OCI-LY7 (cell line): Measurements from ENCODE around the gene YY2. TPM values are rescaled to one million over a fixed set of nuclear protein-coding genes. Genes with fewer than 3 reads are reported as not detected.
"Not testable (repeated sequence)": the region's sequence is repeated elsewhere in the genome, so short reads cannot be mapped to it uniquely, and the experiment has no call there.

Source experiments
- BruUV-seq: library from RNA; stranded (reverse); fragments of 400-500 nt; replicated peaks from 2 replicates; lab custom pipeline; 2021; lab: Mats Ljungman, UMichigan
- CTCF ChIA-PET: fragments of 300-600 bp; sonication (Branson Sonifier 250); formaldehyde crosslinking; loops from one replicate; lab custom pipeline; 2022; ENCODE audit warnings: antibody characterized with exemption; ENCODE audit not compliant: unreplicated experiment; lab: Charles Lee
- POLR2A ChIA-PET: fragments of 300-600 bp; sonication (Branson Sonifier 250); formaldehyde crosslinking; loops from one replicate; lab custom pipeline; 2022; ENCODE audit warnings: antibody characterized with exemption; lab: Charles Lee
- DNase-seq: peaks from one replicate; pipeline ENCODE4 v3.0.0-alpha.2; 2015; ENCODE audit warnings: low spot score
- H2AFZ ChIP-seq: fragments of 200-600 bp; sonication (generic), shearing (Covaris generic); 2 replicates; pipeline ENCODE4 v1.6.1; 2014; ENCODE audit warnings: mild to moderate bottlenecking, antibody characterized with exemption, low read length, moderate library complexity
- H3K27ac ChIP-seq: fragments of 200-600 bp; sonication (generic); 2 replicates; pipeline ENCODE4 v1.5.1; 2014; ENCODE audit warnings: mixed run types, low read depth, mild to moderate bottlenecking, moderate library complexity, low read length, inconsistent platforms; ENCODE audit not compliant: poor library complexity, severe bottlenecking
- H3K36me3 ChIP-seq: fragments of 200-600 bp; sonication (generic); 2 replicates; pipeline ENCODE4 v1.6.1; 2014; ENCODE audit warnings: mild to moderate bottlenecking, antibody characterized with exemption, low read length, moderate library complexity, mixed read lengths; ENCODE audit not compliant: insufficient read depth
- H3K4me1 ChIP-seq: fragments of 200-600 bp; sonication (generic); 2 replicates; pipeline ENCODE4 v1.5.1; 2014; ENCODE audit warnings: mild to moderate bottlenecking, low read length; ENCODE audit not compliant: insufficient read depth, poor library complexity, severe bottlenecking
- H3K4me2 ChIP-seq: fragments of 200-600 bp; sonication (generic); 2 replicates; pipeline ENCODE4 v1.6.1; 2014; ENCODE audit warnings: mild to moderate bottlenecking, low read length
- H3K4me3 ChIP-seq: fragments of 200-600 bp; sonication (generic); 2 replicates; pipeline ENCODE4 v1.5.1; 2014; ENCODE audit warnings: mild to moderate bottlenecking, low read depth, low read length; ENCODE audit not compliant: poor library complexity, severe bottlenecking
- H3K79me2 ChIP-seq: fragments of 200-600 bp; sonication (generic); 2 replicates; pipeline ENCODE4 v1.6.1; 2016; ENCODE audit warnings: low read depth, mild to moderate bottlenecking, low read length, moderate library complexity, mixed read lengths; ENCODE audit not compliant: insufficient read depth
- H3K9me2 ChIP-seq: fragments of 200-600 bp; sonication (generic); 2 replicates; pipeline ENCODE4 v1.6.1; 2016; ENCODE audit warnings: mild to moderate bottlenecking, low read length, mixed read lengths; ENCODE audit not compliant: insufficient read depth
- H3K9me3 ChIP-seq: fragments of 200-600 bp; sonication (generic); 2 replicates; pipeline ENCODE4 v1.6.1; 2014; ENCODE audit warnings: mild to moderate bottlenecking, mixed run types, low read length, mixed read lengths
- H4K20me1 ChIP-seq: fragments of 200-600 bp; sonication (generic); 2 replicates; pipeline ENCODE4 v1.6.1; 2014; ENCODE audit warnings: mild to moderate bottlenecking, antibody characterized with exemption, low read length, moderate library complexity, mixed read lengths; ENCODE audit not compliant: insufficient read depth
- CTCF ChIP-seq: fragments of 200-600 bp; sonication (generic); conservative IDR thresholded peaks from 2 replicates; pipeline ENCODE4 v1.5.1; 2014; ENCODE audit warnings: mild to moderate bottlenecking, antibody characterized with exemption, low read length, moderate library complexity, mixed read lengths
- EZH2phosphoT487 ChIP-seq: fragments of 200-600 bp; sonication (generic); IDR thresholded peaks from 2 replicates; pipeline ENCODE4 v1.6.1; 2018; ENCODE audit warnings: low read depth, borderline replicate concordance, mild to moderate bottlenecking, mixed run types, antibody characterized with exemption, low read length, moderate library complexity, mixed read lengths
- intact Hi-C: fragments of 100-400 bp; cut with micrococcal nuclease; formaldehyde crosslinking; loops from one replicate; pipeline ENCODE4 v1.10.0; 2022; ENCODE audit not compliant: unreplicated experiment
- total RNA-seq, 2 experiments: library from RNA; depleted of rRNA in 1 of 2; stranded (reverse); fragments of >200 nt in 1 of 2; shearing (Covaris generic) in 1 of 2; gene quantifications; 2 replicates each; pipeline ENCODE4 v1.2.3, GENCODE V29; 2014 to 2022

The YY2 gene
- total RNA-seq, 2 experiments from 2014 or later, result 2.4 to 3.7 TPM

GRCh38 chrX:21873063-21873775 lies 17.4 kb downstream of the YY2 start:
- no peaks in the 10 kb centered on the region for H3K4me1 ChIP-seq
- H3K9me2 ChIP-seq, result no peaks in the 10 kb centered on the region
- H3K79me2 ChIP-seq, result no peaks in the 10 kb centered on the region
- H3K9me3 ChIP-seq, result no peaks in the 10 kb centered on the region
- no peak overlapping the region for H2AFZ ChIP-seq
- no peaks in the 10 kb centered on the region for H4K20me1 ChIP-seq
- no TSS peak for BruUV-seq
- H3K27ac ChIP-seq, result no peak overlapping the region
- no peak for TF ChIP-seq CTCF
- intact Hi-C loops, result no loop called here
- H3K4me3 ChIP-seq, result no peak overlapping the region
- no peak overlapping the region for H3K4me2 ChIP-seq
- ChIA-PET CTCF (no interaction called here), POLR2A (interaction anchor here (0.8 to 0.9 kb wide), 2 partner anchors 9 to 99 kb away, joined by 3 to 4 read pairs; no protein-coding TSS in a partner anchor)
- H3K36me3 ChIP-seq, result no peaks in the 10 kb centered on the region
- DNase-seq, result no peak

- H3K79me2 ChIP-seq, DNase-seq, intact Hi-C loops, H4K20me1 ChIP-seq, H3K9me3 ChIP-seq, CTCF ChIA-PET, H3K4me1 ChIP-seq, H3K27ac ChIP-seq, H3K36me3 ChIP-seq, H2AFZ ChIP-seq, BruUV-seq, H3K4me3 ChIP-seq, H3K9me2 ChIP-seq, H3K4me2 ChIP-seq: not testable (repeated sequence)
- POLR2A ChIA-PET, result interaction anchor here (0.6 to 0.9 kb wide), 2 partner anchors 10 to 20 kb away, joined by 3 read pairs; no protein-coding TSS in a partner anchor
Measured at GRCh38 chrX:21874182-21874581, 18.4 kb downstream of the YY2 start.

GRCh38 chrX:21875013-21875412 lies 19.2 kb downstream of the YY2 start:
- Histone ChIP-seq H3K27ac (no peak overlapping the region), H3K4me2 (no peak overlapping the region), H3K4me3 (no peak overlapping the region), H3K36me3 (no peaks in the 10 kb centered on the region), H4K20me1 (no peaks in the 10 kb centered on the region), H3K9me2 (no peaks in the 10 kb centered on the region), H3K79me2 (no peaks in the 10 kb centered on the region), H3K9me3 (no peaks in the 10 kb centered on the region), H3K4me1 (no peaks in the 10 kb centered on the region), H2AFZ (no peak overlapping the region)
- CTCF ChIA-PET, result no interaction called here
- no peak for TF ChIP-seq EZH2phosphoT487
- POLR2A ChIA-PET, result no interaction called here
- BruUV-seq, result no TSS peak
- intact Hi-C loops, result no loop called here
- no peak for DNase-seq
